ENCODE data around the gene CCDC43. TPM values are rescaled to one million over a fixed set of nuclear protein-coding genes. Genes with fewer than 3 reads are reported as not detected.
"Not testable (repeated sequence)": the region's sequence is repeated elsewhere in the genome, so short reads cannot be mapped to it uniquely, and the experiment has no call there.

The CCDC43 gene
- total and polyA plus RNA-seq, 2 of the 13 experiments (the other 11 are each of a cell fraction or from before 2014, with no cell fraction given), result 17.5 to 94.8 TPM

DNA sequence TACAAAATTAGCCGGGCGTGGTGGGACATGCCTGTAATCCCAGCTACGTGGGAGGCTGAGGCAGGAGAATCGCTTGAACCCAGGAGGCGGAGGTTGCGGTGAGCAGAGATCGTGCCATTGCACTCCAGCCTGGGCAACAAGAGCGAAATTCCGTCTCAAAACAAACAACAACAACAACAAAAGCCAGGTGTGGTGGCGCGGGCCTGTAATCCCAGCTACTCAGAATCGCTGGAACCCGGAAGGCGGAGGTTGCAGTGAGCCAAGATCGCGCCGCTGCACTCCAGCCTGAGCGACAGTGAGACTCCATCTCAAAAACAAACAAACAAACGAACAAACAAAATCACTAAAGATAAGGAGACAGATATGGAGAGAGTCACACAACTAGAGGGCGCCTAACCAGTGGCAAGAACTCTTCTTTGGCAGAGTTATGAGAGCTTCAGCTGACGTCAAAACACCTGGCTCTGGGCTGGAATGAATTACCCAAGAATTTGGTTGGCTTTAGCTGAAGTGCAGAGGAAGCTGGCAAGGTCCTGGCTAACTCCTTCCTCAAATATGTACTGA is 1.2 kb upstream of the CCDC43 start:
- ATAC-seq; BruUV-seq (replicated peaks); H3K36me3 ChIP-seq (replicated peaks in 1 of 2; ENCODE audit: control insufficient read depth in 1 of 2, insufficient read depth in 2 of 2, low read length in 2 of 2); H3K9me3 ChIP-seq (ENCODE audit: low read length); H3K27me3 ChIP-seq (ENCODE audit: control insufficient read depth in 1 of 2, insufficient read depth in 2 of 2, low read length in 2 of 2); CTCF ChIA-PET (ENCODE audit: low intra/inter-chr PET ratio, low total read pairs); intact Hi-C loops (cut with micrococcal nuclease; ENCODE audit: unreplicated experiment); POLR2A ChIA-PET; in situ Hi-C loops (cut with HindIII; ENCODE audit: extremely low pct_ligation_motif_present, low pct_unique_long_range_greater_than_20kb); FAIRE-seq; H2AFZ ChIP-seq (ENCODE audit: low read length); H4K20me1 ChIP-seq (ENCODE audit: insufficient read depth, low read length); TF ChIP-seq CBX2 (IDR thresholded peaks at IDR 0.05; ENCODE audit: low read depth, low read length): not testable (repeated sequence)
- Histone ChIP-seq H3K27ac (ENCODE audit: extremely low read length, insufficient read depth, low read length) (peak overlapping the region; percentile 81), H3K9ac (ENCODE audit: insufficient read depth, low read depth, low read length) (0 out of 2 replicates have a peak overlapping the region, but pooled peaks have one; percentile 97), H3K4me3 (replicated peaks in 1 of 3; ENCODE audit: insufficient read depth in 1 of 3, low read depth in 2 of 3, low read length in 3 of 3) (peak overlapping the region in 1 of 3 experiments; percentile 95; a peak in 1 of 6 replicates), H3K4me1 (ENCODE audit: insufficient read depth, low read length) (peaks cover 43% of the 10 kb centered on the region), H3K79me2 (ENCODE audit: insufficient read depth, low read length) (peaks cover 34% of the 10 kb centered on the region), H3K4me2 (ENCODE audit: low read depth, low read length) (peak overlapping the region; percentile 81)
- peak; percentile 18 for DNase-seq (ENCODE audit: low spot score)
- TF ChIP-seq ZZZ3 (CRISPR knock-in tag; IDR thresholded peaks at IDR 0.05; ENCODE audit: borderline replicate concordance) (0 out of 2 replicates have a peak, but pooled peaks have one; percentile 27), ZNF772 (CRISPR knock-in tag; IDR thresholded peaks at IDR 0.05) (0 out of 2 replicates have a peak, but pooled peaks have one; percentile 57), CBX2 (CRISPR knock-in tag; IDR thresholded peaks at IDR 0.05; ENCODE audit: low read depth) (0 out of 2 replicates have a peak, but pooled peaks have one; percentile 55), ZNF337 (CRISPR knock-in tag; IDR thresholded peaks at IDR 0.05; ENCODE audit: borderline replicate concordance, low read depth) (0 out of 2 replicates have a peak, but pooled peaks have one; percentile 25), NFATC3 (CRISPR knock-in tag; IDR thresholded peaks at IDR 0.05) (0 out of 2 replicates have a peak, but pooled peaks have one; percentile 48), ZNF160 (CRISPR knock-in tag; IDR thresholded peaks at IDR 0.05) (0 out of 2 replicates have a peak, but pooled peaks have one; percentile 38), ZNF768 (CRISPR knock-in tag; IDR thresholded peaks at IDR 0.05) (peak; percentile 25; the same call in 1 of the 2 replicates), ZBTB38 (CRISPR knock-in tag; IDR thresholded peaks at IDR 0.05) (peak; percentile 73; the same call in 1 of the 2 replicates), PRPF4 (IDR thresholded peaks at IDR 0.05; ENCODE audit: low read depth, low read length, poor library complexity, severe bottlenecking) (peak; percentile 10), ZNF33B (CRISPR knock-in tag; IDR thresholded peaks at IDR 0.05) (peak; percentile 52; the same call in 1 of the 2 replicates)
- TF ChIP-seq, protein P1, sequence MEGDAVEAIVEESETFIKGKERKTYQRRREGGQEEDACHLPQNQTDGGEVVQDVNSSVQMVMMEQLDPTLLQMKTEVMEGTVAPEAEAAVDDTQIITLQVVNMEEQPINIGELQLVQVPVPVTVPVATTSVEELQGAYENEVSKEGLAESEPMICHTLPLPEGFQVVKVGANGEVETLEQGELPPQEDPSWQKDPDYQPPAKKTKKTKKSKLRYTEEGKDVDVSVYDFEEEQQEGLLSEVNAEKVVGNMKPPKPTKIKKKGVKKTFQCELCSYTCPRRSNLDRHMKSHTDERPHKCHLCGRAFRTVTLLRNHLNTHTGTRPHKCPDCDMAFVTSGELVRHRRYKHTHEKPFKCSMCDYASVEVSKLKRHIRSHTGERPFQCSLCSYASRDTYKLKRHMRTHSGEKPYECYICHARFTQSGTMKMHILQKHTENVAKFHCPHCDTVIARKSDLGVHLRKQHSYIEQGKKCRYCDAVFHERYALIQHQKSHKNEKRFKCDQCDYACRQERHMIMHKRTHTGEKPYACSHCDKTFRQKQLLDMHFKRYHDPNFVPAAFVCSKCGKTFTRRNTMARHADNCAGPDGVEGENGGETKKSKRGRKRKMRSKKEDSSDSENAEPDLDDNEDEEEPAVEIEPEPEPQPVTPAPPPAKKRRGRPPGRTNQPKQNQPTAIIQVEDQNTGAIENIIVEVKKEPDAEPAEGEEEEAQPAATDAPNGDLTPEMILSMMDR (CRISPR knock-in tag; IDR thresholded peaks at IDR 0.05), result peak; percentile 46
- 89% methylated on average over 21 of the region's 21 CpGs for WGBS (ENCODE audit: low lambda C conversion rate)
